K562 (cell line): ENCODE results near the gene GMNN. TPM values are rescaled to one million over a fixed set of nuclear protein-coding genes. Genes with fewer than 3 reads are reported as not detected.
A peak's percentile ranks its signal among the peaks of the same experiment; 100 is the strongest.

Experiments
- BRCA1 ChIP-seq, 2 experiments: fragments of 450-650 bp in 1 of 2; sonication (generic) in 1 of 2; formaldehyde crosslinking in 1 of 2; IDR thresholded peaks; 2 replicates each; pipeline versions ENCODE4 v1.5.0 to v1.6.1; 2017 to 2020; ENCODE audit warnings: mild to moderate bottlenecking in 1 of 2, missing genetic modification reagents in 1 of 2
- FOXM1 ChIP-seq, 2 experiments: fragments of 450-650 bp in 1 of 2; sonication (generic) in 1 of 2; formaldehyde crosslinking in 1 of 2; IDR thresholded peaks; 2 replicates each; pipeline versions ENCODE4 v1.6.1 to v1.9.0; 2017 to 2022; ENCODE audit warnings: low read depth in 2 of 2, mild to moderate bottlenecking in 2 of 2, missing genetic modification reagents in 1 of 2, moderate library complexity in 1 of 2
- ILF3 ChIP-seq: fragments of 450-650 bp; IDR thresholded peaks from 2 replicates; pipeline ENCODE4 v1.6.1; 2018; ENCODE audit warnings: antibody characterized with exemption, mild to moderate bottlenecking, moderate library complexity, borderline replicate concordance
- ILK ChIP-seq: fragments of 450-650 bp; IDR thresholded peaks from 2 replicates; pipeline ENCODE4 v1.6.1; 2016; ENCODE audit warnings: missing genetic modification characterization, low read depth, mild to moderate bottlenecking, missing compliant biosample characterization, moderate library complexity, borderline replicate concordance
- JUN ChIP-seq, 2 experiments: sonication (generic) in 1 of 2; formaldehyde crosslinking in 1 of 2; IDR thresholded peaks; 2 replicates each; pipeline versions ENCODE4 v1.6.1 to v1.8.0; 2012 to 2022; ENCODE audit warnings: borderline replicate concordance in 2 of 2, mild to moderate bottlenecking in 2 of 2, improper control_type of control experiment in 1 of 2, low read depth in 1 of 2, low read length in 1 of 2, missing genetic modification reagents in 1 of 2
- KHSRP ChIP-seq: fragments of 450-650 bp; IDR thresholded peaks from 2 replicates; pipeline ENCODE4 v1.6.1; 2017
- L3MBTL2 ChIP-seq: fragments of 450-650 bp; IDR thresholded peaks from 2 replicates; pipeline ENCODE4 v1.6.1; 2016; ENCODE audit warnings: mild to moderate bottlenecking, moderate library complexity
- LCOR ChIP-seq: sonication (generic); formaldehyde crosslinking; IDR thresholded peaks from 2 replicates; pipeline ENCODE4 v1.8.0; 2022; ENCODE audit warnings: mild to moderate bottlenecking, missing genetic modification reagents
- LEF1 ChIP-seq: fragments of 450-650 bp; IDR thresholded peaks from 2 replicates; pipeline ENCODE4 v1.6.1; 2016; ENCODE audit warnings: mild to moderate bottlenecking
- MTA1 ChIP-seq: fragments of 450-650 bp; IDR thresholded peaks from 2 replicates; pipeline ENCODE4 v1.6.1; 2017; ENCODE audit warnings: borderline replicate concordance
- NELFE ChIP-seq: IDR thresholded peaks from 2 replicates; pipeline ENCODE4 v1.6.1; 2011; ENCODE audit warnings: mild to moderate bottlenecking; ENCODE audit not compliant: insufficient read depth, insufficient read length
- NFIX ChIP-seq: fragments of 250-450 bp; sonication (Bioruptor Pico); IDR thresholded peaks from 2 replicates; pipeline ENCODE4 v1.4.0; 2020; ENCODE audit warnings: low read depth, mild to moderate bottlenecking, moderate library complexity
- NR4A1 ChIP-seq, 2 experiments: fragments of 250-450 bp in 1 of 2; fragments of 450-650 bp in 1 of 2; sonication (Bioruptor Pico) in 1 of 2; IDR thresholded peaks; 2 replicates each; pipeline versions ENCODE4 v1.4.0 to v1.6.1; 2016 to 2020; ENCODE audit warnings: mild to moderate bottlenecking in 2 of 2, missing compliant biosample characterization in 1 of 2, missing genetic modification characterization in 1 of 2, moderate library complexity in 1 of 2
- POLR2AphosphoS5 ChIP-seq: IDR thresholded peaks from 2 replicates; pipeline ENCODE4 v1.6.1; 2011; ENCODE audit warnings: mild to moderate bottlenecking, low read depth, low read length, moderate library complexity; ENCODE audit not compliant: control insufficient read depth, insufficient read depth
- PTTG1 ChIP-seq: fragments of 450-650 bp; IDR thresholded peaks from 2 replicates; pipeline ENCODE4 v1.6.1; 2016; ENCODE audit warnings: low read depth, mild to moderate bottlenecking, missing genetic modification characterization, missing compliant biosample characterization
- TARDBP ChIP-seq: fragments of 450-650 bp; IDR thresholded peaks from 2 replicates; pipeline ENCODE4 v1.6.1; 2016
- TBL1XR1 ChIP-seq, 2 experiments: IDR thresholded peaks; 2 replicates each; pipeline ENCODE4 v1.6.1; 2012; ENCODE audit warnings: improper control_type of control experiment in 2 of 2, low read length in 2 of 2, mild to moderate bottlenecking in 1 of 2
- ZBTB1 ChIP-seq: sonication (generic); formaldehyde crosslinking; IDR thresholded peaks from 2 replicates; pipeline ENCODE4 v1.8.1; 2023; ENCODE audit warnings: missing genetic modification reagents, low read depth, mild to moderate bottlenecking, borderline replicate concordance
- ZBTB26 ChIP-seq: fragments of 450-650 bp; formaldehyde crosslinking; IDR thresholded peaks from 2 replicates; pipeline ENCODE4 v1.4.0; 2022; ENCODE audit warnings: missing genetic modification characterization
- ZNF134 ChIP-seq: fragments of 250-450 bp; sonication (Bioruptor Pico); conservative IDR thresholded peaks from 2 replicates; pipeline ENCODE4 v1.4.0; 2020
- ZNF253 ChIP-seq: fragments of 250-450 bp; sonication (Bioruptor Pico); conservative IDR thresholded peaks from 2 replicates; pipeline ENCODE4 v1.6.1; 2021; ENCODE audit warnings: mild to moderate bottlenecking
- ZNF398 ChIP-seq: fragments of 250-450 bp; sonication (Bioruptor Pico); IDR thresholded peaks from 2 replicates; pipeline ENCODE4 v1.8.0; 2021; ENCODE audit warnings: moderate library complexity, mild to moderate bottlenecking, inconsistent platforms
- ZNF655 ChIP-seq: fragments of 250-450 bp; sonication (Bioruptor Pico); IDR thresholded peaks from 2 replicates; pipeline ENCODE4 v1.5.0; 2021
- polyA plus RNA-seq, 8 experiments: library from polyadenylated mRNA; depleted of rRNA in 4 of 8; stranded (reverse) in 5 of 8; unstranded in 3 of 8; fragments of >200 nt; fragmentation: Nextera tagmentation in 2 of 8; fragmentation: Illumina TruSeq in 1 of 8; extraction: Ambion mirVana in 2 of 8; extraction: Trizol in 1 of 8; gene quantifications; 2 replicates each; pipeline versions ENCODE4 v1.2.1 to v1.2.3, GENCODE V29; 2011 to 2014; ENCODE audit warnings: inconsistent platforms in 1 of 8, missing spikeins in 1 of 8
- total RNA-seq, 7 experiments: library from RNA; depleted of rRNA in 6 of 7; stranded (reverse); fragments of >200 nt in 6 of 7; fragmentation: Illumina TruSeq in 2 of 7; extraction: Trizol in 2 of 7; gene quantifications; 2 replicates each; pipeline versions ENCODE4 v1.2.1 to v1.2.3, GENCODE V29; 2011 to 2021; ENCODE audit warnings: low replicate concordance in 1 of 7

The GMNN gene
- total and polyA plus RNA-seq, 9 of the 15 experiments (the other 6 are each of a cell fraction or from before 2014, with no cell fraction given): 144 to 370 (median 210) TPM

- TF ChIP-seq ZNF655 (CRISPR knock-in tag) (no peak), L3MBTL2 (peak; percentile 89), JUN (IDR thresholded peaks at IDR 0.05; ENCODE audit: borderline replicate concordance, low read depth, low read length) (peak; percentile 43; the same call in 1 of the 2 replicates), JUN (CRISPR knock-in tag; IDR thresholded peaks at IDR 0.05; ENCODE audit: borderline replicate concordance) (no peak), NELFE (no peak), ILK (tag) (no peak), ILF3 (no peak), POLR2AphosphoS5 (peak; percentile 93), ZNF134 (CRISPR knock-in tag) (no peak), KHSRP (no peak), NFIX (CRISPR knock-in tag) (no peak), ZNF398 (CRISPR knock-in tag) (no peak), TBL1XR1 (IDR thresholded peaks at IDR 0.05; ENCODE audit: low read length in 2 of 2) (peak in 1 of 2 experiments; percentile 44; a peak in 2 of 4 replicates), FOXM1 (IDR thresholded peaks at IDR 0.05; ENCODE audit: low read depth) (peak; percentile 67), FOXM1 (CRISPR knock-in tag; IDR thresholded peaks at IDR 0.05; ENCODE audit: low read depth) (peak; percentile 93), MTA1 (no peak), LEF1 (peak; percentile 79; the same call in 1 of the 2 replicates), PTTG1 (no peak), TARDBP (peak; percentile 28), ZBTB1 (CRISPR knock-in tag) (peak; percentile 55; the same call in 1 of the 2 replicates), ZNF253 (CRISPR knock-in tag) (no peak), LCOR (CRISPR knock-in tag) (peak; percentile 96), ZBTB26 (no peak), NR4A1 (CRISPR knock-in tag; IDR thresholded peaks at IDR 0.05) (peak; percentile 94; the same call in 1 of the 2 replicates), NR4A1 (tag; IDR thresholded peaks at IDR 0.05) (no peak), BRCA1 (IDR thresholded peaks at IDR 0.05) (no peak), BRCA1 (CRISPR knock-in tag; IDR thresholded peaks at IDR 0.05) (no peak)
These were observed at the start of gene GMNN (continued) for GRCh38 chr6:24774696-24775519.
